Measurements from ENCODE around the gene UQCRH.
A peak's percentile ranks its signal among the peaks of the same experiment; 100 is the strongest.
"Not testable (repeated sequence)": the region's sequence is repeated elsewhere in the genome, so short reads cannot be mapped to it uniquely, and the experiment has no call there.

Gene UQCRH

GRCh38 chr1:46334030-46334384 lies 30.5 kb downstream of the UQCRH start:
- no peak for DNase-seq

DNA sequence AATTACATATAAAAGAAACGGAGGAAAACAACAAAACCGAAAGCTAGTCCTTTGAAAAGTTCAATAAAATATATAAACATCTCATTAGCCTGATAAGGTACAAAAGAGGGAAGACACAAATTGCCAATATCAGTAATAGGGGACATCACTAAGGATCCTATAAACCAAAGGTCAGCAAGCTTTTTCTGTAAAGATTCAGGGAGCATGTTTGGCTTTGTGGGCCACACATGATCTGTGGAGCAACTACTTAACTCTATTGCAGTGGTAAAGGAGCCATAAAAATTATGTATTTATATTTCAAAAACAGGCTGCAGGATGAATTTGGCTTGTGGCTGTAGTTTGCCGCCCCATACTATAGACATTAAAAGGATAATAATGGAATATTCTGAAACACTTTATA lies 31.6 kb downstream of the UQCRH start:
- DNase-seq, result no peak

GRCh38 chr1:46337409-46337808 lies 33.9 kb downstream of the UQCRH start:
- not testable (repeated sequence) for DNase-seq

DNA sequence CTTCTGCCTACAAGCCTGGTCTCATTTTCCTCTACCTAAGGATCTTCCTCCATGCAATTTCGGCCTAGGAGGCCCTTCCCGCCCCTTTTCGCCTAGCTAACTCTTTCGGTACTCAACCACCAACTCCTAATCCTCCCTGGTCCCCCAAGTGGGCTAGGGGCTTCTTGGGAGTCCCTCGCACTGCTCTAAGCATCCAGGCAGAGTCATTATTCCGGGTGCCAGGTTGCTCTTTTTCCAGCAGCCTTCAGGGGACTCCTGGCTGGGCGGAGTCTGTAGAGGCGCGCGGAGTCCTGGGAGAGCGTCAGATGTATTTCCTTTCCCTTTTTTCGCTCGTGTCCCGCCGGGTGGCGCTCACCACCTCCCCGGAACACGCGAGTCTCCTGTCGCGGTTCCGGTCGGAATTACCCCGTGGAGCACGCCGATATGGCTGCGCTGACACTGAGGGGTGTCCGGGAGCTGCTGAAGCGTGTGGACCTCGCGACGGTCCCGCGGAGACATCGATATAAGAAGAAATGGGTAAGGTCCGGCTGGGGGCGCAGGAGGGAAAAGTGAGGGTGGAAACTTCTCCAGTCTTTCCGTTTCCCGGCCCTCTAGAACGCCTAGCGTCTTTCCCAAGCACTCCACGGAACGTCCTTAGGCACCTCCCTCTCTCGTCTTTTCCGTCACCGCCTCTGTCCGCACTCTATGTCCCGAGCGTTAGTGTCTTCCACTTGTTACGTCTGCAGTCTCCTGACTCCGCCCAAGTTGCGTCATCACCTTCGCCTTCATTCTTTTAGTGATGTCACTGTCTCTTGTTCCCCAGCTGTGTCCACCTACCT lies 37.1 kb downstream of the UQCRH start, which contains the start of gene NSUN4:
TSS of gene NSUN4 (plus strand) at position 404 of the 818 bp plus-strand sequence. CDS start at position 424, 20 bp downstream.
- peak; percentile 62 to 68 (median 66) for DNase-seq

GRCh38 chr1:46341222-46342083 lies 38.0 kb downstream of the UQCRH start:
- DNase-seq, result no peak

- no peak for DNase-seq
Observed at GRCh38 chr1:46342084-46342656, 38.7 kb downstream of the UQCRH start.

DNA sequence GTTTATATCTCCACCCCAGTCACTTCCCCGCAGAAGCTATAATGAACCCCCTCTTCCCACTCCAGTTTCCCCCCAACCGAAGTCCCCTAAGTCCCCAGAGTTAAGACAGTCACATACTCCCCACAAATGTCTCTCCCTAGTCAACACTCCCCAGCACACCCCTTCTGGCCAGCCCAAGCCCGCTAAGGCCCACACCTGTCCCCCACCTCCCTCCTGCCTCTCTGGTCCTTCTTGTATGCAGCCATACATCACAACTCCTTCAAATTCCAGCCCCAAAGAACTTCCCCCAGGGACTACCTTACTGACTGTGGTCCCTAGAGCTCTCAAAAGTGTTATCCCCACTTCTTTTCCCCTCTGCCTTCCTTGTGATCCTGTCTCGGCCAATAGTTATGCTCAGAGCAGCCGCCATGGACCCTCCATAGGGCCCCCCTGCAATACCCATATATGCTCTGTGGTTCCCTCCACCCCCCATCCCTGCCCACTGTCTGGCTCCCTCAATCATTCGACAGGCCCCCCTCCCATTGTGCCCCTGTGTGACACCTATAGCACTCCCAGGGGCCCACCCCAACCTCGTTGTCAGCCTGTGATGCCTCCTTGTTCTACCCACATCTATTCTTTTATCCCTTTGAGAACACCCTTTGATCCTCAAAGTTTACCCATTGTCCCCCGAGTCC lies 39.3 kb downstream of the UQCRH start:
- DNase-seq, result no peak

- DNase-seq, result no peak
Observed at GRCh38 chr1:46343351-46343695, 39.8 kb downstream of the UQCRH start.

DNA sequence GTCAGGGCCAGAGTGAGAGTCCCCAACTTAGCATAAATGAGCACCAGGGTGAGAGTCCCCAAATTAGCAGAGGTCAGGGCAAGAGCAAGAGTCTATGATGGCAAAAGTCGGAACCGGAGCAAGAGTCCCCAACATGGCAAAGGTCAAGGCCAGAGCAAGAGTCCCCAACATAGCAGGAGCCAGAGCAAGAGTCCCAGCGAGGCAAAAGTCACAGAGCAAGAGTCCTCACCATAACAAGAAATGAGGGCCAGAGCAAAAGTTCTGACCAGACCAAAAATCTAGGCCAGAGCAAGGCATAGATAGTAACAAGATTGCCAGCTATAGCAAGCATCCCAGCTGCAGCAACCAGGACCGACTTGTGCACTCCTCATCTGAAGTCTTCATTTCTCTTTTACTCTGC lies 40.2 kb downstream of the UQCRH start:
- no peak for DNase-seq

DNA sequence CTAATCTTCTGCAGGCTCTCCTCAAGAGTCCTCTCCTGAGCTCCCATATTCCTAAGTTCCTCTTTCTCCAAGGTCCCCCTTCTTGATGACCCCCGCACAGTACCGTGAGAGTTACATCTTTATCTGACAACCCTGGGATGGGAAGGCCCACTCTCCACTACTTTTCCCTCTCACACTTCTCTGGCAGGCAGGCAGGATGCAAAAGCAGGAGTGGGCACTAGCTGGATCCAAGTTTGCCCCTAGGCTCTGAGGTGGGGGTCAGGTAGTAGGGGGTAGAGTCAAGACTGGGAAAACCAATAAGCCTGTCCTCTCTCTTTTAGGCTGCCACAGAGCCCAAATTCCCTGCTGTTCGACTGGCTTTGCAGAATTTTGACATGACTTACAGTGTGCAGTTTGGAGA lies 41.0 kb downstream of the UQCRH start:
- no peak for DNase-seq

DNA sequence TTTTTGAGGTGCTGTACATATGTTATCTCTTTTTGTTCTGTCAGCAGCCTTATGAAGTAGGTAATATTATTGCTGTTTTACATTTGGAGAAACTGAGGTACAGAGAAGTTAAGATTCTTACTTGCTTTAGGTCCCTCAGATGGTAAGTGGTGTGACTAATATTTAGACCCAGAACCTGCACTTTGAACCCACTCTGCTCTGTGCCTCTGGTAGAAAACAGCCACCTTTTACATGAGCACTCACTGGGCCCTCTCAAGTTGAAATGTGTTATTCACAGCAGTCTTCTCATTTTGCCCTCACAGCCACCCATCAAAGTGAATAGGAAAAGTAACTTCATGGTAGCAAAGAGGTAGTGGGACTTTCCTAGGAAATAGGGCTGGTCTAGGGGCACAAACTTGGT lies 41.8 kb downstream of the UQCRH start:
- no peak for DNase-seq

GRCh38 chr1:46352363-46352762 lies 48.9 kb downstream of the UQCRH start:
- no peak for DNase-seq

DNA sequence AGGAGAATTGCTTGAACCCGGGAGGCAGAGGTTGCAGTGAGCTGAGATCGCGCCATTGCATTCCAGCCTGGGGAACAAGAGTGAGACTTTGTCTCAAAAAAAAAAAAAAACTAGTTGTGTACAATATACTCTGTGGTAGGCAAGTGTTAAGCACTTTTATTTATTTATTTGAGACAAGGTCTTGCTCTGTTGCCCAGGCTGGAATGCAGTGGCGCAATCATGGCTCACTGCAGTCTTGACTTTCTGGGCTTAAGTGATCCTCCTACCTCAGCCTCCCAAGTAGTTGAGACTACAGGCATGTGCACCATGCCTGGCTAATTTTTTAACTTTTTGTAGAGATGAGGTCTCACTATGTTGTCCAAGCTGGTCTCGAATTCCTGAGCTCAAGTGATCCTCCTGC lies 52.4 kb downstream of the UQCRH start:
- DNase-seq, result not testable (repeated sequence)

DNA sequence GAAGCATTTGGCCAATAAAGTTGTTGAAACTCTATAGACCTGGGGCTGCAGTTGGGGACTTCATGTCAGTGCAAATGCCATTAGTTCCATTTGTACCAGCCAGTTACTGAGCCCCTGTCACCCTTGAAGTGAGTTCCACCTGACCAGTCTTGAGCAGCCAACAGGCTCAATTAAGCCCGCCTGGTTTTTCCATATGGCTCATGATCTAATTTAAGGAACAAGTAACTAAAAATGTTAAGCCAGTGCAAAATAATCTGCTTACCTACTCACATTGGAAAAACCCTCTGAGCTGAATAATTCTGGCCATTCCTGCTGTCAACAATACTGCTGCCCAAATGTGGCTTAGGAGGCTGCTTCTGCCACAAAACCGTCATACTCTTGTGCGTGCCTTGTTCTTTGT lies 58.7 kb downstream of the UQCRH start:
- DNase-seq, result no peak

DNA sequence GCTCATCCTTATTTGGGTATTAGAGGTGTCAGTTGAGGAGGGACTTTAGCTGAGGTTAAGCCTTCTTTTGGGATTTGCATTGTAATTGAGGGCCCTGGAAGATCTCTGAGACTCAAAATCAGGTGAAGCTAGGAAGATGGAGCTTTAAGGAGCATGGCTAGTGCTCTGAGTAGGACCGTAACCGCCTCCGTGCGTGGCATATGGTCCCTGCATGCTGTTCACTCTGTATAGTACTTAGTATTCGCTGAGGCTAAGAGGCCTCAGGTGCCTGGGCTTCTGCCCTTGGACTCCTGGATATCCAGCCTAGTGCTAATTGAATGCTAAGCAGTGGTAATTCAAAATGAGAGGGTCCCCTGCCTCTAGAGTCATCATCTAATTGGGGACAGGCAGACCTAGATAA lies 59.6 kb downstream of the UQCRH start:
- DNase-seq, result no peak

DNA sequence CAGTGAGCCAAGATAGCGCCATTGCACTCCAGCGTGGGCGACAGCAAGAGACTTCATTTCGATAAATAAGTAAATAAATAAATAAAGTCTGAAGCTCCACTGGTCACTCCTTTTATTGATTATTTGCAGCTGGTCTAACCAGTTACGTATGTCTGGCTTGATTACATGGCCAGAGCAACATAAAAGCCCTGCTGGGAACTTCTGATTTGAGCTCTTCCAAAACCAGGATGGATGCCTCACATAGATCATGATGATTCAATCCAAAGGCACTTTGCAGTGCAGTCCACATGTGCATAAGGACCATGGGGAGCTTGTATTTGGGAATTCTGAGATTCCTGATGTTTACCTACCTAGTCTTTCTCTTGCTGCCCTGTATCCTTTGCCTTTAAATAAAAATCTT lies 61.1 kb downstream of the UQCRH start:
- no peak for DNase-seq

GRCh38 chr1:46365796-46366195 lies 62.3 kb downstream of the UQCRH start:
- DNase-seq, result not testable (repeated sequence)

Data from activated CD4-positive, CD25-positive, alpha-beta regulatory T cell (primary cell).